ENCODE results near the gene BCL7A.

- TF ChIP-seq POLR2A (IDR thresholded peaks at IDR 0.05) (no peak), CTCF (IDR thresholded peaks at IDR 0.05) (no peak)
These were observed 24.6 kb upstream of the BCL7A start for GRCh38 chr12:121996945-121997612.

Data from heart left ventricle (tissue), 13 donors.